NCI-H146 treated with DMSO at 0.1 percent for 48 hours (cell line): ENCODE data around the gene TGFB3.

Experiments
- DNase-seq: peaks from one replicate; lab custom pipeline; 2025; ENCODE audit not compliant: unreplicated experiment; lab: John Stamatoyannopoulos, UW

The TGFB3 gene

DNA sequence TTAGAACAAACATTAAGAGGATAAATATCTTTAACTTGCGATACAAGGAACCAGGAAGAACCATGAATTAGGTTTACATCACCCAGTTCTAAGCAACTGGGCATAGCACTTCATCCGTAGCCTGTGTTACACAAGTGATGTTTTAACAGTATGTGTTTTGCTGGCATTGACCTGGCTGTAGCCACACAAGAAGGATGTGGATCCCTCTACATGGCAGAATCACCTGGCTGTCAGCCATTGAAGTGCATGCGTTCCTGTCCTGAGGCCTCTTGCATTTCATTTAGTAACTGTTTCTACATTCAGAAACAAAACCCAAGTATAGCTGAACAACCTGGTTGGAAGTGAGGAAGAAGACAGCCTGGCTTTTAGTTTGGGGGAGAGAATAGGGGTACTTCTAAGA, 72.2 kb downstream of the TGFB3 start:
- DNase-seq = no peak
